H9 (cell line): ENCODE results near the gene MYBBP1A. TPM values are rescaled to one million over a fixed set of nuclear protein-coding genes. Genes with fewer than 3 reads are reported as not detected.
A peak's percentile ranks its signal among the peaks of the same experiment; 100 is the strongest.

Source experiments
- DNase-seq: peaks from one replicate; pipeline ENCODE4 v3.0.0-alpha.2; 2017
- H2AFZ ChIP-seq: one replicate; pipeline ENCODE4 v1.6.1; 2013; ENCODE audit warnings: mild to moderate bottlenecking, low read length, control low read depth, moderate library complexity
- H2AK5ac ChIP-seq: 2 replicates; pipeline ENCODE4 v1.6.1; 2013; ENCODE audit warnings: low read length, control low read depth, mixed read lengths; ENCODE audit not compliant: insufficient read length
- H2BK120ac ChIP-seq: one replicate; pipeline ENCODE4 v1.6.1; 2013; ENCODE audit warnings: low read depth, mild to moderate bottlenecking, low read length, control low read depth, inconsistent platforms; ENCODE audit not compliant: poor library complexity, severe bottlenecking
- H2BK12ac ChIP-seq: 2 replicates; pipeline ENCODE4 v1.6.1; 2013; ENCODE audit warnings: low read length, control low read depth, mixed read lengths, low read depth; ENCODE audit not compliant: insufficient read length
- H2BK15ac ChIP-seq: 2 replicates; pipeline ENCODE4 v1.6.1; 2013; ENCODE audit warnings: low read depth, low read length, control low read depth
- H2BK20ac ChIP-seq: one replicate; pipeline ENCODE4 v1.6.1; 2013; ENCODE audit warnings: low read depth, mild to moderate bottlenecking, low read length, control low read depth, inconsistent platforms; ENCODE audit not compliant: poor library complexity, severe bottlenecking
- H2BK5ac ChIP-seq: 2 replicates; pipeline ENCODE4 v1.6.1; 2013; ENCODE audit warnings: low read length, control low read depth, mixed read lengths; ENCODE audit not compliant: insufficient read length
- H3K14ac ChIP-seq: 2 replicates; pipeline ENCODE4 v1.6.1; 2013; ENCODE audit warnings: low read length, control low read depth; ENCODE audit not compliant: insufficient read depth
- H3K18ac ChIP-seq: 2 replicates; pipeline ENCODE4 v1.6.1; 2013; ENCODE audit warnings: low read depth, mild to moderate bottlenecking, mixed read lengths, low read length, control low read depth; ENCODE audit not compliant: insufficient read length
- H3K23ac ChIP-seq: 2 replicates; pipeline ENCODE4 v1.6.1; 2013; ENCODE audit warnings: low read length, control low read depth, mixed read lengths, low read depth; ENCODE audit not compliant: insufficient read length
- H3K23me2 ChIP-seq: 2 replicates; pipeline ENCODE4 v1.6.1; 2013; ENCODE audit warnings: low read depth, mild to moderate bottlenecking, mixed read lengths, low read length, control low read depth; ENCODE audit not compliant: insufficient read length, poor library complexity, severe bottlenecking
- H3K27ac ChIP-seq: 2 replicates; pipeline ENCODE4 v1.5.1; 2013; ENCODE audit warnings: low read length, control low read depth, mixed read lengths, low read depth; ENCODE audit not compliant: insufficient read length
- H3K27me3 ChIP-seq: 2 replicates; pipeline ENCODE4 v1.6.1; 2013; ENCODE audit warnings: low read length, control low read depth, inconsistent platforms; ENCODE audit not compliant: insufficient read depth
- H3K4ac ChIP-seq: 2 replicates; pipeline ENCODE4 v1.6.1; 2013; ENCODE audit warnings: low read depth, mild to moderate bottlenecking, control low read depth, inconsistent platforms, low read length, moderate library complexity
- H3K4me1 ChIP-seq: 2 replicates; pipeline ENCODE4 v1.6.1; 2013; ENCODE audit warnings: low read length, control low read depth, inconsistent platforms; ENCODE audit not compliant: insufficient read depth
- H3K4me2 ChIP-seq: 2 replicates; pipeline ENCODE4 v1.6.1; 2013; ENCODE audit warnings: low read length, control low read depth, mixed read lengths; ENCODE audit not compliant: insufficient read length, insufficient read depth
- H3K56ac ChIP-seq: 2 replicates; pipeline ENCODE4 v1.6.1; 2013; ENCODE audit warnings: low read depth, mild to moderate bottlenecking, mixed read lengths, low read length, control low read depth; ENCODE audit not compliant: insufficient read length
- H3K79me1 ChIP-seq: 2 replicates; pipeline ENCODE4 v1.6.1; 2013; ENCODE audit warnings: low read depth, mild to moderate bottlenecking, moderate library complexity, low read length, control low read depth, inconsistent platforms; ENCODE audit not compliant: insufficient read depth, poor library complexity, severe bottlenecking
- H3K79me2 ChIP-seq: 2 replicates; pipeline ENCODE4 v1.6.1; 2013; ENCODE audit warnings: low read length, control low read depth, inconsistent platforms; ENCODE audit not compliant: insufficient read depth
- H3K9ac ChIP-seq: 2 replicates; pipeline ENCODE4 v1.6.1; 2013; ENCODE audit warnings: low read length, control low read depth, mixed read lengths; ENCODE audit not compliant: insufficient read length; ENCODE audit errors: extremely low read depth
- H3K9me3 ChIP-seq: one replicate; pipeline ENCODE4 v1.6.1; 2013; ENCODE audit warnings: low read depth, low read length, inconsistent platforms; ENCODE audit not compliant: control insufficient read depth
- H3T11ph ChIP-seq: one replicate; pipeline ENCODE4 v1.6.1; 2013; ENCODE audit warnings: mild to moderate bottlenecking, low read length, control low read depth, inconsistent platforms
- H4K20me1 ChIP-seq: one replicate; pipeline ENCODE4 v1.6.1; 2013; ENCODE audit not compliant: control insufficient read depth, insufficient read length, insufficient read depth
- H4K5ac ChIP-seq: 2 replicates; pipeline ENCODE4 v1.6.1; 2013; ENCODE audit warnings: low read depth, mild to moderate bottlenecking, mixed read lengths, low read length, control low read depth; ENCODE audit not compliant: insufficient read length
- H4K8ac ChIP-seq: replicated peaks from 2 replicates; pipeline ENCODE4 v1.6.1; 2013; ENCODE audit warnings: low read length, control low read depth, mixed read lengths, low read depth; ENCODE audit not compliant: insufficient read length
- H4K91ac ChIP-seq: 2 replicates; pipeline ENCODE4 v1.6.1; 2013; ENCODE audit warnings: low read depth, mild to moderate bottlenecking, moderate library complexity, mixed read lengths, low read length, control low read depth; ENCODE audit not compliant: insufficient read length
- H3K27ac Mint-ChIP-seq, 3 experiments: 2 replicates in 2 of 3; 3 replicates in 1 of 3; pipeline ENCODE4 v1.8.0; 2020 to 2021; ENCODE audit warnings: mixed read lengths in 3 of 3, mild to moderate bottlenecking in 1 of 3, moderate library complexity in 1 of 3
- H3K27me3 Mint-ChIP-seq: 2 replicates; pipeline ENCODE4 v1.8.0; 2021; ENCODE audit warnings: low read depth, mild to moderate bottlenecking, moderate library complexity, mixed read lengths
- H3K36me3 Mint-ChIP-seq, 3 experiments: 2 replicates in 2 of 3; 3 replicates in 1 of 3; pipeline ENCODE4 v1.8.0; 2020 to 2021; ENCODE audit warnings: low read depth in 3 of 3, mixed read lengths in 3 of 3; ENCODE audit not compliant: insufficient read depth in 1 of 3
- H3K4me1 Mint-ChIP-seq, 2 experiments: 2 replicates each; pipeline ENCODE4 v1.8.0; 2020; ENCODE audit warnings: mixed read lengths in 2 of 2
- H3K4me3 Mint-ChIP-seq, 2 experiments: 2 replicates in 1 of 2; 3 replicates in 1 of 2; pipeline ENCODE4 v1.8.0; 2020 to 2021; ENCODE audit warnings: mild to moderate bottlenecking in 2 of 2, mixed read lengths in 2 of 2, moderate library complexity in 1 of 2
- H3K9me3 Mint-ChIP-seq, 2 experiments: 2 replicates in 1 of 2; 3 replicates in 1 of 2; pipeline ENCODE4 v1.8.0; 2020; ENCODE audit warnings: mild to moderate bottlenecking in 2 of 2, mixed read lengths in 2 of 2, moderate library complexity in 1 of 2
- CTCF ChIP-seq: fragments of 200-600 bp; sonication (generic); conservative IDR thresholded peaks from 3 replicates; pipeline ENCODE4 v1.8.0; 2021; ENCODE audit warnings: antibody characterized with exemption, mild to moderate bottlenecking
- WGBS: extraction: QIAGEN DNeasy Blood & Tissue Kit; methylation state at CpG from one replicate; pipeline ENCODE4 v1.1.7; 2013; ENCODE audit warnings: missing lambda C conversion rate, low lambda C conversion rate, mixed read lengths; ENCODE audit not compliant: insufficient read length; ENCODE audit errors: extremely low coverage; 5-methylcytosine and 5-hydroxymethylcytosine counted together
- total RNA-seq: library from RNA; stranded (reverse); gene quantifications from 2 replicates; pipeline ENCODE4 v1.2.1, GENCODE V29; 2021

Gene MYBBP1A
- total RNA-seq, 1 experiment from 2014 or later, result 181 TPM

GRCh38 chr17:4597975-4598374, 42.8 kb upstream of the MYBBP1A start:
- H3K4me2 ChIP-seq, result no peak overlapping the region
- no CpG with 5 or more reads among the region's 13 CpGs for WGBS

More at GRCh38 chr17:4597975-4598374, 42.8 kb upstream of the MYBBP1A start:
- Histone ChIP-seq H2AFZ (no peak overlapping the region), H4K8ac (no peak overlapping the region), H4K20me1 (no peaks in the 10 kb centered on the region), H3T11ph (no peak overlapping the region), H3K23me2 (no peaks in the 10 kb centered on the region), H2BK5ac (no peak overlapping the region), H3K27ac (no peak overlapping the region), H3K79me2 (no peaks in the 10 kb centered on the region), H2BK15ac (no peak overlapping the region), H3K56ac (no peak overlapping the region), H3K9me3 (no peaks in the 10 kb centered on the region), H3K23ac (no peak overlapping the region), H3K4ac (no peak overlapping the region), H4K91ac (no peak overlapping the region), H3K14ac (no peak overlapping the region), H3K9ac (no peak overlapping the region), H2BK20ac (no peak overlapping the region), H2AK5ac (no peak overlapping the region), H3K4me1 (peaks cover 3% of the 10 kb centered on the region; the same call in 1 of the 2 replicates), H3K18ac (no peak overlapping the region), H3K79me1 (no peaks in the 10 kb centered on the region), H3K27me3 (no peaks in the 10 kb centered on the region), H2BK12ac (peak overlapping the region; percentile 53), H2BK120ac (no peak overlapping the region), H4K5ac (no peak overlapping the region)
- H3K27ac Mint-ChIP-seq, result peak overlapping the region in 1 of 3 experiments; percentile 40; a peak in 2 of 7 replicates
- no peak for DNase-seq
- H3K4me1 Mint-ChIP-seq, result peaks cover 28 to 44% of the 10 kb centered on the region in 2 experiments
- H3K4me3 Mint-ChIP-seq, result no peak overlapping the region
- peaks cover 0 to 4% (median 0%) of the 10 kb centered on the region in 3 experiments; a peak in 1 of 7 replicates for H3K36me3 Mint-ChIP-seq
- H3K27me3 Mint-ChIP-seq, result peaks cover 15% of the 10 kb centered on the region
- H3K9me3 Mint-ChIP-seq, result peaks cover 0 to 2% of the 10 kb centered on the region in 2 experiments; a peak in 2 of 5 replicates
- no peak for TF ChIP-seq CTCF
